H1 (cell line): ENCODE measurements around the gene POLN.

Source experiments
- CBX5 ChIP-seq: fragments of 300-800, 300-1000 bp; sonication (generic); IDR thresholded peaks from 2 replicates; pipeline ENCODE4 v1.7.1; 2016; ENCODE audit warnings: antibody characterized with exemption, low read length, low read depth
- PHF8 ChIP-seq: fragments of 200-600 bp; sonication (generic); conservative IDR thresholded peaks from 2 replicates; pipeline ENCODE4 v1.7.1; 2012; ENCODE audit warnings: low read depth, mild to moderate bottlenecking, inconsistent platforms, low read length, moderate library complexity
- POLR2A ChIP-seq, 2 experiments: IDR thresholded peaks; 1 replicate in 1 of 2; 2 replicates in 1 of 2; pipeline ENCODE4 v1.6.1; 2011; ENCODE audit warnings: low read depth in 2 of 2, low read length in 2 of 2, mild to moderate bottlenecking in 2 of 2; ENCODE audit errors: control extremely low read depth in 1 of 2
- RFX5 ChIP-seq: IDR thresholded peaks from 2 replicates; pipeline ENCODE4 v1.6.1; 2011; ENCODE audit warnings: low read depth, low read length, improper control_type of control experiment, borderline replicate concordance
- TF ChIP-seq, protein P1 (sequence below), 3 experiments: IDR thresholded peaks; 1 replicate in 2 of 3; 2 replicates in 1 of 3; pipeline versions ENCODE4 v1.5.1 to v1.6.1; 2011; ENCODE audit warnings: low read length in 3 of 3, mild to moderate bottlenecking in 3 of 3, inconsistent platforms in 2 of 3, low read depth in 1 of 3, moderate library complexity in 1 of 3; ENCODE audit not compliant: insufficient read depth in 1 of 3; ENCODE audit errors: control extremely low read depth in 1 of 3

DNA sequence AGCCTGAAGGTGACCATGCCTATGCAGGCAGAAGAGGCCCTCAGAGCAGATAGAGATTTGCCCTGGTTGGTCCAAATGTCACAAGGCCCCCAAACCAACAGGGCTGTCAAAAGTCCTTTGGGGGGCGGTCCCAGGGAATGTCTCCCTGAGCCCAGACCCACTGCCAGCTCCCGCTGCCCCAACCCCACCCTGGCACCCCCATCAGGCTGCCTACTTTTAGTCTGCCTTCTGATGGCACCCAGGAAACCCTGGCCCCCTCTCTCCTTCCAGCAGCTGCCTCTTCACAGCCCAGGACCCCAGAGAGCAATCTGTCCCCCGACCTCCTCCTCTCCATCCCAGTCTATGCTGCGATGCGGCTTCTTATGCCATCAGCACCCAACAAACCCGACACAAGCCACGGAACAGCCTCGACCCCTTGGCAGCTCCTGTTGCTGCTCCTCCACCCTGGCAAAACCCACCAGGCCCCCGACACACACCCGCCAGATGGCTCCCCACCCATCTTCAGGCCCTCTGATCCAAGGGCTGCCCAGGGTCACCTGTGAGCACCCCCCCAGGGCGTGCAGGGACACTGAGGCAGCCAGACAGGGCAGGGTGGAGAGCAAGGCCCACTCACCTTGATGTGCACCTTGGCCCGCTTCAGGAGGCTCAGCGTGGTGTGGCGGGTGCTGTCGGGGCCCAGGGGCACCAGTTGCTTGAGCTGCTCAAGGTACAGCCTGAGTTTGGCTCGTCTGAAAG lies 10.0 kb upstream of the POLN start:
- TF ChIP-seq CBX5 = no peak
- TF ChIP-seq, protein P1, sequence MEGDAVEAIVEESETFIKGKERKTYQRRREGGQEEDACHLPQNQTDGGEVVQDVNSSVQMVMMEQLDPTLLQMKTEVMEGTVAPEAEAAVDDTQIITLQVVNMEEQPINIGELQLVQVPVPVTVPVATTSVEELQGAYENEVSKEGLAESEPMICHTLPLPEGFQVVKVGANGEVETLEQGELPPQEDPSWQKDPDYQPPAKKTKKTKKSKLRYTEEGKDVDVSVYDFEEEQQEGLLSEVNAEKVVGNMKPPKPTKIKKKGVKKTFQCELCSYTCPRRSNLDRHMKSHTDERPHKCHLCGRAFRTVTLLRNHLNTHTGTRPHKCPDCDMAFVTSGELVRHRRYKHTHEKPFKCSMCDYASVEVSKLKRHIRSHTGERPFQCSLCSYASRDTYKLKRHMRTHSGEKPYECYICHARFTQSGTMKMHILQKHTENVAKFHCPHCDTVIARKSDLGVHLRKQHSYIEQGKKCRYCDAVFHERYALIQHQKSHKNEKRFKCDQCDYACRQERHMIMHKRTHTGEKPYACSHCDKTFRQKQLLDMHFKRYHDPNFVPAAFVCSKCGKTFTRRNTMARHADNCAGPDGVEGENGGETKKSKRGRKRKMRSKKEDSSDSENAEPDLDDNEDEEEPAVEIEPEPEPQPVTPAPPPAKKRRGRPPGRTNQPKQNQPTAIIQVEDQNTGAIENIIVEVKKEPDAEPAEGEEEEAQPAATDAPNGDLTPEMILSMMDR (IDR thresholded peaks at IDR 0.05; ENCODE audit: control extremely low read depth in 1 of 3, insufficient read depth in 1 of 3, low read depth in 1 of 3, low read length in 3 of 3) = no peak
- no peak for TF ChIP-seq POLR2A (IDR thresholded peaks at IDR 0.05; ENCODE audit: control extremely low read depth in 1 of 2, low read depth in 2 of 2, low read length in 2 of 2)
- no peak for TF ChIP-seq RFX5
- TF ChIP-seq PHF8 = no peak
